ENCODE results near the gene EXOSC10. TPM values are rescaled to one million over a fixed set of nuclear protein-coding genes. Genes with fewer than 3 reads are reported as not detected.

EXOSC10 gene
- total and polyA plus RNA-seq, 8 donors, result 42.9 to 116 (median 104) TPM

- Histone ChIP-seq H3K36me3 (no peaks in the 10 kb centered on the region), H3K4me3 (no peak within 1 kb of the TSS), H3K27ac (no peak within 1 kb of the TSS), H3K27me3 (no peaks in the 10 kb centered on the region), H3K9me3 (no peaks in the 10 kb centered on the region), H3K4me1 (peaks cover 0 to 5% of the 10 kb centered on the region in 2 donors)
- intact Hi-C loops (cut with DNase I), result no loop called here
- TF ChIP-seq CTCF (IDR thresholded peaks at IDR 0.05), result no peak
- no peak for DNase-seq
- no peak for ATAC-seq
These were observed 52.9 kb downstream of the EXOSC10 start, which contains the start of gene MASP2 for GRCh38 chr1:11046625-11047365. TSS of gene MASP2 (minus strand) at chr1:11047239. CDS start at chr1:11047207, 32 bp downstream.

GRCh38 chr1:11046270-11046566 lies 53.5 kb downstream of the EXOSC10 start:
- no peaks in the 10 kb centered on the region for H3K27me3 ChIP-seq
- H3K27ac ChIP-seq, result no peak overlapping the region
- TF ChIP-seq CTCF (IDR thresholded peaks at IDR 0.05), result no peak
- no peaks in the 10 kb centered on the region for H3K9me3 ChIP-seq
- intact Hi-C loops (cut with DNase I), result no loop called here
- DNase-seq (no peak), ATAC-seq (no peak)
- H3K36me3 ChIP-seq, result no peaks in the 10 kb centered on the region
- no peak overlapping the region for H3K4me3 ChIP-seq
- no peaks in the 10 kb centered on the region for H3K4me1 ChIP-seq

- no peaks in the 10 kb centered on the region for H3K9me3 ChIP-seq
- DNase-seq, result no peak
- H3K27ac ChIP-seq, result no peak overlapping the region
- TF ChIP-seq CTCF (IDR thresholded peaks at IDR 0.05), result no peak
- no peak overlapping the region for H3K4me3 ChIP-seq
- no peaks in the 10 kb centered on the region for H3K36me3 ChIP-seq
- ATAC-seq, result no peak
- intact Hi-C loops (cut with DNase I), result no loop called here
- H3K4me1 ChIP-seq, result no peaks in the 10 kb centered on the region
- no peaks in the 10 kb centered on the region for H3K27me3 ChIP-seq
These were observed 54.0 kb downstream of the EXOSC10 start for GRCh38 chr1:11045428-11046269.

GRCh38 chr1:11044849-11045427 lies 54.7 kb downstream of the EXOSC10 start:
- H3K9me3 ChIP-seq, result no peaks in the 10 kb centered on the region
- ATAC-seq (no peak), DNase-seq (no peak)
- no peak overlapping the region for H3K27ac ChIP-seq
- intact Hi-C loops (cut with DNase I), result no loop called here
- TF ChIP-seq CTCF (IDR thresholded peaks at IDR 0.05), result no peak
- H3K4me3 ChIP-seq, result no peak overlapping the region
- H3K4me1 ChIP-seq, result no peaks in the 10 kb centered on the region
- no peaks in the 10 kb centered on the region for H3K36me3 ChIP-seq
- no peaks in the 10 kb centered on the region for H3K27me3 ChIP-seq
